ENCODE measurements around the gene RBPJ. TPM values are rescaled to one million over a fixed set of nuclear protein-coding genes. Genes with fewer than 3 reads are reported as not detected.

Gene RBPJ
- total and polyA plus RNA-seq, 2 of the 8 experiments (the other 6 are each of a cell fraction or from before 2014, with no cell fraction given): 65.5 to 217 TPM

DNA sequence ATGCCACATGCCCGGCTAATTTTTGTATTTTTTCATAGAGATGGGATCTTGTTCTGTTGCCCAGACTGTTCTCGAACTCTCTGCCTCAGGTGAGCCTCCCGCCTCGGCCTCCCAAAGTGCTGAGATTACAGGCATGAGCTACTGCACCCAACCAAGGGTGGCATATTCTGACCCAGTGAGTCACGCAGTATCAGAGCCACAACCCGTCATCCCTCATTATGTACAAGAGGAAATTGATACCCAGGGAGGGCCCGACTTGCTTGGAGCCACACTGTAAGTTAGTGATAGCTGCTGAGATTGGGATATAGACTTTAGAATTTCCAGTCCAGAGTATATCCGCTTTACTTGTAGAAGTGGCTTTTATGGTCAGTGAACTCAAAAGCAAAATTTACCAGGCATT, 154.9 kb downstream of the RBPJ start (continued):
- TF ChIP-seq, protein P1, sequence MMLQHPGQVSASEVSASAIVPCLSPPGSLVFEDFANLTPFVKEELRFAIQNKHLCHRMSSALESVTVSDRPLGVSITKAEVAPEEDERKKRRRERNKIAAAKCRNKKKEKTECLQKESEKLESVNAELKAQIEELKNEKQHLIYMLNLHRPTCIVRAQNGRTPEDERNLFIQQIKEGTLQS (IDR thresholded peaks at IDR 0.05; ENCODE audit: insufficient read depth, low read depth, low read length): no peak
- no peak for TF ChIP-seq TEAD4 (IDR thresholded peaks at IDR 0.05; ENCODE audit: low read depth, low read length)
- no peak for TF ChIP-seq EP300 (IDR thresholded peaks at IDR 0.05; ENCODE audit: borderline replicate concordance in 1 of 2, low read depth in 2 of 2, low read length in 2 of 2)
- TF ChIP-seq PHF8 (conservative IDR thresholded peaks at IDR 0.05; ENCODE audit: low read depth, low read length): no peak
- no peak for TF ChIP-seq CREB1 (IDR thresholded peaks at IDR 0.05)

All from H1 (cell line).